Measurements from ENCODE around the gene COX4I2.

COX4I2 gene

GRCh38 chr20:31684153-31685015 lies 46.7 kb downstream of the COX4I2 start:
- peak overlapping the region; percentile 68 for H3K4me2 ChIP-seq (ENCODE audit: low read length)
- H3K36me3 ChIP-seq (ENCODE audit: control insufficient read depth, low read length), result peaks cover 14% of the 10 kb centered on the region
- H3K27me3 ChIP-seq (ENCODE audit: control insufficient read depth, low read length), result no peaks in the 10 kb centered on the region
- 0 out of 2 replicates have a peak, but pooled peaks cover 4% of the 10 kb centered on the region for H3F3A ChIP-seq (ENCODE audit: control insufficient read depth, insufficient read depth)
- H3K9me3 ChIP-seq (ENCODE audit: control insufficient read depth, insufficient read depth, low read length), result no peaks in the 10 kb centered on the region
- TF ChIP-seq EZH2phosphoT487 (IDR thresholded peaks at IDR 0.05; ENCODE audit: borderline replicate concordance, low read length), result no peak
- H3K4me1 ChIP-seq (ENCODE audit: control insufficient read depth, low read length), result peaks cover 27% of the 10 kb centered on the region
- no peaks in the 10 kb centered on the region for H3K79me2 ChIP-seq (ENCODE audit: control insufficient read depth, low read length)
- H3K4me3 ChIP-seq (ENCODE audit: low read length), result 0 out of 2 replicates have a peak overlapping the region, but pooled peaks have one; percentile 0
- H3K9me2 ChIP-seq (replicated peaks; ENCODE audit: control insufficient read depth, low read length), result no peaks in the 10 kb centered on the region
- H3K27ac ChIP-seq (ENCODE audit: low read depth, low read length), result peak overlapping the region; percentile 64
- H4K20me1 ChIP-seq (ENCODE audit: control insufficient read depth, insufficient read depth, low read depth, low read length), result no peaks in the 10 kb centered on the region

GRCh38 chr20:31685853-31686643 lies 48.3 kb downstream of the COX4I2 start:
- Histone ChIP-seq H3K9me3 (ENCODE audit: control insufficient read depth, insufficient read depth, low read length) (no peaks in the 10 kb centered on the region), H3K4me1 (ENCODE audit: control insufficient read depth, low read length) (peaks cover 38% of the 10 kb centered on the region), H3K4me3 (ENCODE audit: low read length) (peak overlapping the region; percentile 54), H3K4me2 (ENCODE audit: low read length) (peak overlapping the region; percentile 68), H4K20me1 (ENCODE audit: control insufficient read depth, insufficient read depth, low read depth, low read length) (no peaks in the 10 kb centered on the region), H3K27me3 (ENCODE audit: control insufficient read depth, low read length) (no peaks in the 10 kb centered on the region), H3K9me2 (replicated peaks; ENCODE audit: control insufficient read depth, low read length) (no peaks in the 10 kb centered on the region), H3F3A (ENCODE audit: control insufficient read depth, insufficient read depth) (peaks cover 6% of the 10 kb centered on the region; the same call in 1 of the 2 replicates), H3K27ac (ENCODE audit: low read depth, low read length) (peak overlapping the region; percentile 64), H3K79me2 (ENCODE audit: control insufficient read depth, low read length) (peaks cover 7% of the 10 kb centered on the region; the same call in 1 of the 2 replicates), H3K36me3 (ENCODE audit: control insufficient read depth, low read length) (peaks cover 14% of the 10 kb centered on the region)
- TF ChIP-seq CTCF (IDR thresholded peaks at IDR 0.05; ENCODE audit: low read depth, low read length, poor library complexity, severe bottlenecking) (no peak), EZH2phosphoT487 (IDR thresholded peaks at IDR 0.05; ENCODE audit: borderline replicate concordance, low read length) (no peak)

- TF ChIP-seq EZH2phosphoT487 (IDR thresholded peaks at IDR 0.05; ENCODE audit: borderline replicate concordance, low read length) (no peak), CTCF (IDR thresholded peaks at IDR 0.05; ENCODE audit: low read depth, low read length, poor library complexity, severe bottlenecking) (no peak)
- Histone ChIP-seq H4K20me1 (ENCODE audit: control insufficient read depth, insufficient read depth, low read depth, low read length) (no peaks in the 10 kb centered on the region), H3K4me2 (ENCODE audit: low read length) (no peak overlapping the region), H3K9me3 (ENCODE audit: control insufficient read depth, insufficient read depth, low read length) (no peaks in the 10 kb centered on the region), H3K4me1 (ENCODE audit: control insufficient read depth, low read length) (peaks cover 52% of the 10 kb centered on the region), H3F3A (ENCODE audit: control insufficient read depth, insufficient read depth) (peaks cover 10% of the 10 kb centered on the region), H3K79me2 (ENCODE audit: control insufficient read depth, low read length) (peaks cover 7% of the 10 kb centered on the region; the same call in 1 of the 2 replicates), H3K4me3 (ENCODE audit: low read length) (no peak overlapping the region), H3K9me2 (replicated peaks; ENCODE audit: control insufficient read depth, low read length) (no peaks in the 10 kb centered on the region), H3K27me3 (ENCODE audit: control insufficient read depth, low read length) (no peaks in the 10 kb centered on the region), H3K36me3 (ENCODE audit: control insufficient read depth, low read length) (peaks cover 18% of the 10 kb centered on the region), H3K27ac (ENCODE audit: low read depth, low read length) (no peak overlapping the region)
Observed at GRCh38 chr20:31687777-31688176, 50.1 kb downstream of the COX4I2 start.
